HG03103 (cell line): ENCODE measurements around the gene NRXN3.

Source experiments
- ATAC-seq: cut with Tn5 transposase; IDR thresholded peaks from one replicate; pipeline ENCODE4 v1.9.1; 2021; ENCODE audit warnings: low read depth; ENCODE audit not compliant: unreplicated experiment

NRXN3 gene

GRCh38 chr14:79175671-79176070, 1005.5 kb downstream of the NRXN3 start:
- no peak for ATAC-seq

GRCh38 chr14:79177106-79177505, 1006.9 kb downstream of the NRXN3 start:
- no peak for ATAC-seq

- ATAC-seq: no peak
These were observed 1008.5 kb downstream of the NRXN3 start for GRCh38 chr14:79178719-79179118.

DNA sequence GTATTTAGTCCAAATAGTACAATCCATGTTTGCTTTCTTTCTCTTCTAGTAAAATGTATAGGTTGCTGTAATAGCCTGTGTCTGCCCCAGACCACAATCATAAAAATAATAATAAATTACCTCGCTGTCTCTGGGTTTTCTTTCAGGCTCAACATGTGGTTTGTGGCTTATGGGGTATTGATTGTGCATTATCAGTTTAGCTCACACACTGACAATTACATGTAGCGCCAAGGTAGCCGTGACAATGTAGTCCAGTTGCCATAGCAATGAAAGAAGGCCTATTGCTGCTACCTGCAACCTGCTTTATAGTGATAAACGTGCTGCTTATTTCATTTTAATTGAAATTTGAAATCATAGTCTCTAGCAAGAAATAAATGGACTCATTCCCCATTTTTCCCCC, 1009.8 kb downstream of the NRXN3 start:
- ATAC-seq: no peak

DNA sequence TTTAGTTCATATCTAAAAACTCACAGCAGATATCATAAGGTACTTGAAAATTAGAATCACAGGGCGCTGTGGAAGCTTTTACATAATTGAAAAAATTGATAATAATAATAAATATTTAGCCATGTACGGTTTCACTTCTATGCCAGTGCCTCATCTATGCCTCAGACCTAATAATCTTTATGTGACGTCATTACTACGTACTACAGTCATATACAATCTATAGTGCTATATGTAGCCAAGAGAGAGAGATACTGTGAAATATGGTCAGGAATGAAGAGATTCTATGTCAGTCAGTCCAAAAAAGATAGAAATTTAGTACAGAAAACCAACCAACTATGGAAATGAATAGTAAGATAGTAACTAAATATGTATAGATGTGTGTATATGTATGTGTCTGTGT, 1010.5 kb downstream of the NRXN3 start:
- no peak for ATAC-seq

DNA sequence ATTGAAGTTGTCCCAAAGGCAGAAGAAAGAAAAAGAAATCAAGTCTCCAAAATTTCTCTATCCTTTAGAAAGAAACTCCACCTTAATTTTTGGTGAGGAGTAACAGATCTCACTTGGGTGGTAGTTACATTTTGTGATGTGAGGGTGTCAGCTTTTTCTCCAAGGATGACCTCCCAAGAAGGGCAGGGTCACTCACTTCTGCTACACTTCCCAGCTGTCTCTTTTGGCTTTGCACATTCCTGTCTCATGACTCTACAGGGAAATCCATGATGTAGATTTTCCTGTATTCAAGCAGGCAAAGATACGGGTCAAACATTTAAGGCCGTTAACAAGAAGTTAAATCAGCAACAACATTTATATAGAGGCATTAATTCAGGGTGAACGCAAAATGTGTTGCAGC, 1016.4 kb downstream of the NRXN3 start:
- no peak for ATAC-seq

GRCh38 chr14:79193689-79194477, 1023.7 kb downstream of the NRXN3 start:
- ATAC-seq: no peak

- ATAC-seq: no peak
These were observed 1026.0 kb downstream of the NRXN3 start for GRCh38 chr14:79196216-79196615.

DNA sequence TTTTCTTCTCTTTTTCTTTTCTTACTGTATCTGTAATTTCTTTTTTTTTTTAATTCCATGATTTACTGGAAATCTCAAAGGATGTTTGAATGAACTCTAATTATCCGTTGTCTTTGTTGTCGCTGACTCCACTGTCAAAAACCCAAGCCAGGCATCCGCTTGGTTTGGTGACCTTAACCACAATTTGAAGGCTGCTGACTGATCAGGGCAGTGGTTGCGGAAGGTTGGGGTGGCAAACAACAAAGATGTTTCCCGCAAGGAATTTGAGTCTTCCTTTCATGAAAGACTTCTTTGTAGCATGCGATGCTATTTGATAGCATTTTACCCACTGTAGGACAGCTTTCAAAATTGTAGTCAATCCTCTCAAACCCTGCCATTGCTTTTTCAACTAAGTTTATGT, 1027.3 kb downstream of the NRXN3 start:
- no peak for ATAC-seq

DNA sequence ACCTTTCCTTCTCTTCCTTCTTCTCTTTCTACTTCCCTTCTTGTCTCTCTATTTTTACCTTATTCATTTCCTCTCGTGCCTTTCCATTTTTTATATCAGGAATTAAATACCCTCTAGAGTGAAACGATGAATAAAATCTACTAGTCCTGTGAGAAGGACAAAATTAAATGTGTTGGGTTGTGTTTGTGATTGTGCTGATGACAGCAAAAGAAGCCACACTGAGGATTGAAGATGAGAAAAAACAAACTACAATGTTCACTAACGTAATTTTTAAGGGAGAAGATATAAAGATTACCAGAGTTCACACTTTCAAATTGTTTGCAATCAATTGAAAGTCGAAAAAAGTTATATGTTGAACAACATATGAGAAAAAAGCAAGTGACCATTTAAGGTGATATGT, 1029.0 kb downstream of the NRXN3 start:
- no peak for ATAC-seq

DNA sequence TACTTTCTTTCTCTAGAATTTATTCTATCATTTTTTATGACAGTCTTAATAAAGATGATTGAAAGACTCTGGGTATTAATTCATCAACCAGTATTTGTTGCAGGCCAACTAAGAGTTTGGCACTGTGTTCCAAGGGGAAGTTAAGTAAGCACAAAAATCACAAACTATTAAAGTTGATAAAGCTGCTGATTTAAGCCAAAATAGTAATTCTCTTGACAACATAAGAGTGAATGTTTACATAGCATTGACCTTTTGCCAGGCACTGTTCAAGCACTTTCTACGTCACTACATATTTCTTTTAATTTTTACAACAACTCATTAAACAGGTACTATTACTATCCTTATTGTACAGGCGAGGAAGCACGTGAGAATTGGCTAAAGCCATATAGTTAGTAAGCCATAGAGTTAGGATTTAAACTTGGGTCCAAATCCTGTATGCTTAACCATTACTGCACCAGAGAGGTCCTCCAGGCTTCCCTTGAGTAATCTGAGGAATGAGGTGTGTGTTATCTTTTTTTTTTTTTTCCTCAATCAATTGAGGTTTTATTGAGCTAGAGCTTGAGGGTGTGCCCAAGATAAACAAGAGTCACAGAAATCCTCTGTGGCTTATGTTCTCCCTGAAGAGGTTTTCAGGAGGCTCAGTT, 1031.5 kb downstream of the NRXN3 start:
- ATAC-seq: no peak

GRCh38 chr14:79204591-79204990, 1034.4 kb downstream of the NRXN3 start:
- no peak for ATAC-seq

DNA sequence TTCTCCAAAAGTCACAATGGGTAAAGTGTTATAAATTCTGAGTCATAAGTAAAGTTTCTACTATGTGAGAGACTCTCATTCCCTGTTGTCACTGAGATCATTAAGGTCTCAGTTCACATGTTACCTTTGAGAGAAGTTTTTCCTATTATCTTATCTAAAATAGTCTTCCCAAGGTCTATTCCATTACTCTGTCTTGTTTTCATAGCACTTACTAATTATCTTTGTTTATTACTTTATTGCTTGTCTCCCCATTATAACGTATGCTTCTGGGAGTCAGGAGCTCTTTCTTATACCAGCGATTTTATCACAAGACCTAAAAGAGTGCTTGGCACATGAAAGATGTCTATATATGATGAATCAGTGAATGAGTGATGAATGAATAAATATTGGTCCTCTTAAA, 1039.2 kb downstream of the NRXN3 start:
- ATAC-seq: no peak

- ATAC-seq: no peak
These were observed 1055.6 kb downstream of the NRXN3 start for GRCh38 chr14:79225815-79226214.

- ATAC-seq: no peak
These were observed 1059.3 kb downstream of the NRXN3 start for GRCh38 chr14:79229383-79229909.

- no peak for ATAC-seq
These were observed 1072.5 kb downstream of the NRXN3 start for GRCh38 chr14:79242666-79243065.

GRCh38 chr14:79246173-79246572, 1076.0 kb downstream of the NRXN3 start:
- no peak for ATAC-seq

GRCh38 chr14:79248126-79248525, 1078.0 kb downstream of the NRXN3 start:
- no peak for ATAC-seq

GRCh38 chr14:79248771-79249170, 1078.6 kb downstream of the NRXN3 start:
- no peak for ATAC-seq

DNA sequence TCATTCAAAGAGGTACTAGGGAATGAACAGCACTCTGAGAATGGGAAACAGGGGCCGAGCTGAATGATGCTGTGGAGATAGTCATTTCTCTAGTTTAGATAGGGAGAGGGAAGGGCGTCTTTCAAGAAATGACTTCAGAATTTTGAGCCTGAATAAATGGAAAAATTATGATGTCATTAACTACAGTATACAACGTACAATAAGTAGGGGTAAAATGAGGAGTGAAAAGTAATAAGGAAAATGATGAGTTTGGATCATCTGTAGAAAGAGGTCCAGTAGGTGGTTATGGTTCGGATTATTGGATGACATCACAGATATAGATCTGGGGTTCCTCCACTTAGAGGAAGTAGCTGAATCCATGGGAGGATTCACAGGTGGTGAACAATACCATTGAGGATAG, 1081.1 kb downstream of the NRXN3 start:
- ATAC-seq: no peak

DNA sequence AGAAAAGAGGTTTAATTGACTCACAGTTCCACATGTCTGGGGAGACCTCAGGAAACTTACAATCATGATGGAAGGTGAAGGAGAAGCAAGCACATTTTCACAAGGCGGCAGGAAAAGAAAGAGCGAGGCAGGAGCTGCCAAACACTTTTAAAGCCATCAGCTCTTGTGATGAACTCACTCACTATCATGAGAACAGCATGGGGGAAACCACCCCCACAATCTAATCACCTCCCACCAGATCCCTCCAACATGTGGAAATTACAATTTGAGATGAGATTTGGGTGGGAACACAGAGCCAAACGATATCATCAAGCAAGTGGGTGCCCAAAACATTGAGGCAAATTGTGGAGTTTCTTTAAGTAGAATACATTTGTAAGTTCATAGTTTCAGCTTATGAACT, 1083.4 kb downstream of the NRXN3 start:
- ATAC-seq: no peak
